ENCODE measurements around the gene ZNF521.

ZNF521 gene

DNA sequence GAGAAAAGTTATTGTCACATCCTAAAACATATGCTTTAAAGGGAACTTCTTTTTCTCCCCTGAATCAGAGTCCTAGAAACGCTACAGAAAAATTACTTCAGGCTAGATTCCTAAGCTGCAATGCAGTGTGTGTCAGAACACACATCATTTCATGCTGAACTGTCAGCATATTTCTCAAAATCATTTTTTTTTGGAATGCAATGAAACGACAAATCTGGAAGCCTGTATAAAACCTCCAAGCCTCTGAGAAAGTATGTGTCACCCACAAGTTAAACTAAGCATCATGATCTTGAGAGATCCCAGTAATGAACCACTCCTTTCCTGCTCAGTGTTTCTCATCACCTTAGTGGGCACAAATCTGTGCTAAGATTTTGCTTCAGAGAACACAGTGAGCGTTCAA lies 276.2 kb downstream of the ZNF521 start:
- no peak for DNase-seq (ENCODE audit: low read depth)

DNA sequence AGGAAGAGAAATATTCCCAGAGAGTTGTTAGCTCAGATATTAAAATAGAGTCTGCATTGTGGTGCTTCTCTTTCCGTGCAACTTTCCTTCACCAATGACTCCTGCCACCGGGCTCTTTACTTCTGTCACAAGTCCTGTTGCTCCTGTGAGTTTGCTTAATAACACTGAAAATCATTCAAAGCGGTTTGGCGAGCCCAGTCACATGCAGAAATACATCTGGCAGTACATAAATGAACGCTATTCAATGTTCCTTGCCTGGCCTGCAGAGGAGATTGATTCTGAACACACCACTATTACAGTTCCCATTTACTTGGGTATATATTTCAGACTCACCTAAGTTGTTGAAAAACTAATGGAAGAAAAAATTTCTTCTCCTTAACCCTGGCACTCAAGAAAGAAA lies 276.6 kb downstream of the ZNF521 start:
- DNase-seq (ENCODE audit: low read depth) = no peak

DNA sequence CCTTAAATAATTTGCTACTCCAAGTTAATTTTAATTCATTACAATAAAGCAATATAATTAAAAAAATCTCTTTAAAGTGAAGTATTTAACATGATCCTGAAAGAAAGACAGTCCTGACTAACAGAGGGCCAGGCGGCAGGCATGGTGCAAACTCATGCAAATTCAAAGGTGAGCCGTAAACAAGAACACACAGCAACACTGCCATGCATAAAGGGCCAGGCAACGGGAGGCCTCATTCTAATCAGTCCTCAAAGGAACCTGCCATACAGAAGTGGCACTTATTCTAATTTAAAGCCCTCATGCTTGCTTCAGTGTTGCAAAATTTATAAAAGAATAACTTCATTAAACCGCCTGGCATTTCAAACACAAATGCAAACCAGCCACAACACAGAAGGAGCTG lies 277.0 kb downstream of the ZNF521 start:
- no peak for DNase-seq (ENCODE audit: low read depth)

GRCh38 chr18:25072205-25072604 lies 279.8 kb downstream of the ZNF521 start:
- DNase-seq (ENCODE audit: low read depth) = no peak

DNA sequence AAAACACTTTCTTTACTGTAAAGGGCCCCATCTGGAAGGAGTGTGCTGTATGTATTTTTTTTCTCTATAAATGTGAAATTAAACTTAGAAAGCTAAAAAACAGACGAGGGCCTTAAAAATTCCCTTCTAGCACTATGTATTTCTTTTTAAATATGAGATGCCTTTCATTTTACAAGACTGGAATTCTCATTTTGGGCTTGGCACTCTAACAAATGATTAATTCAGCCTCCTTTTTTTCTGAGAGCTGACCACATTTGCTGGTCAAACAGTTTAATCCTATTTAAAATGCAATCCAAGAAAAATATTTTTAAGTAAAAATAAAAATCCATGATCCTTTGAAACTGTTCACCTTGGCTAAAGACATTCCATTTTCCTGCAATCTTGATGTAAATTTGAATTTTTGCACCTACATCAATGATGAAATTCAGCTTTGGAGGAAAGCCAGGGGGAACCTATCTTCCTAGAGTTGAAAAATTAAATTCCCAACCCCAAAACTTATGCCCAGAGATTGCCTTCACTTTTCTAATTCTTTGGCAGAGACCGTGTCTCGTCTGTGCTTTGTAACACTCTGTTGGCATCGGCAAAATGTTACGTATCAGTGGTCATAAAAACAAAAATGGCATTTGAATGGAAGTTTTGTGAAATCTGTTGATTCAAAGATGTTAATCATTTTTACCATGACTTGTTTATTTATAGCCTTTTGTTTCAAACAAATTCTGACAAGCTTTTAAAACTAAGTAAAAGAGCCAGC lies 284.5 kb downstream of the ZNF521 start:
- DNase-seq (ENCODE audit: low read depth) = no peak

DNA sequence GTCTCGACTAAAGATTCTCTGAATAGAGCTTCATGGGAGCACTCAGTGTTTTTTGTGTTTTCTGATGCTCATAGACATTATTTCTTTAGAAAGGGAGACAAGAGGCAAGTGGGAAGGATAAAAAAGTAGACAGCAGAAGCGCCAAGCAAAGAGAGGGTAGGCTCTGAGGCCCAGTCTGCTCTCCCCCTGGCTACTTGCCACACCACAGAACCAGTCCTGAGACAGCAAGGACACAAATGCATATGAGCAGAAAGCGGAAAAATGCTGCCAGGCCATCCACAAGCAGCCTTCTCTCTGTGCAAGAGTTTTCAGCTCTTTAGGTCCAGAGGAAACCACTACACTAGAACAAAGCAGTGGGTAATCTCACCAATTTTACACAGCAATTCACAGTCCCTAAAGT lies 285.4 kb downstream of the ZNF521 start:
- no peak for DNase-seq (ENCODE audit: low read depth)

DNA sequence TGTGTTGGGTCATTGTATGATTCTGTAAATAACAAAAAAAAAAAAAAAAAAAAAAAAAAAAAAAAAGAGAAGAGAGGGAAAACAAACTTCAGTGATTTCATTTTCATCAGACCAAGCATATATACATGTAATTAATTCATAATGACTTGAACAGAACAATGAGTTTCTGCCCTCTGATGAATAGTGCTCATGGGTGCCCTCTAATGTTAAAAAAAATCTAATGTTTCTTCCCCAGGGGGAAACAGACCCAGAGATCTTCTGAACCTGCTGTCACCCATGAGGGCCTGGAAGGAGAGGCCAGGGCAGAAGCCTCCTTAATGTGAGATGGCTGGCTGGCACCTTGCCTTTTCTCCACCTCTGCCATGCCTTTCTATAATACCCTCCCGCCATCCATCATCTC lies 289.2 kb downstream of the ZNF521 start:
- DNase-seq (ENCODE audit: low read depth) = no peak

DNA sequence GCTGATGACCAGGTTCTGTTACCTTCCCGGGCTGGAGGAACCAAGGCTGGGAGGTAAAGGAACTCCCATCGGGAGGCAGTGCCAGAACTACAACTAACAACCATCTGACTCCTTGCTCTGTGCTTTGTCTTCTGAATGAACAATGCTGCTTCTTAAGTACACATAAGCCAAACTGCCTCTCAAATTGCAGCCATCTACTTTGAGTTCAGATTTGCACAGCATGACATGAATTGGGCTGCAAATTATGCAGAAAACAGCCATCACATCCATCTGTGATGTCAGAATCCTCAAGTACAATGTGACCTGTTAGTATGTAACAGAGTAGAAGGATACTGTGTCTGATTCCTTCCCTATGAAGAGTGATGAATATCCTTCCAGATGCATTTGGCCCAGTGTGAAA lies 290.6 kb downstream of the ZNF521 start:
- no peak for DNase-seq (ENCODE audit: low read depth)

GRCh38 chr18:25058521-25058920 lies 293.4 kb downstream of the ZNF521 start:
- no peak for DNase-seq (ENCODE audit: low read depth)

DNA sequence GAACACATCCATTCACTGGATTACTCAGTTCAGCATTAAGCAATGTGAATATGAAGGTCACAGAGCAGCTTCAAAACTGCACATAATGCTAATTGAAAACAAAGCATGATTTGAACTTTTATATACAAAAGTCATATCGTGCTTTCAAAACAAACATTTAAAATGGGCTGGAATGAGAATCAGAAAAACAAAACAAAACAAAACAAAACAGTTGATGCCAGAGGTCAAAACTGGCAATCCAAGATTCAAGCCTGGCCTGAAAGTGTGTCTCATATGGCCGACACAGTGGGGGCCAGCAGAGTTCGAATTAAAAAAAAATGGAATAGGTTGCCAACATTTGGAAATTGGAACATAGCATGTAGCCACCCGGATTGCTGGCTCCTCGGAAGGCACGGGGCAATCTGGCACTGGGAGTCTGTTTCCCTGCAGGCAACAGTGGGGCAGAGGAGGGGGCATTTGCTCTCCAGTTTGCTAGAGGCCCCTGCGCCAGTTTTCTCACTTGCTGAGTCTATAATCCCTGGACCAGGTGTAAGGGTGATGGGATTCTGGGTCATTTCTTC lies 294.4 kb downstream of the ZNF521 start:
- no peak for DNase-seq (ENCODE audit: low read depth)

GRCh38 chr18:25056429-25056828 lies 295.5 kb downstream of the ZNF521 start:
- DNase-seq (ENCODE audit: low read depth) = no peak

GRCh38 chr18:25055076-25055475 lies 296.9 kb downstream of the ZNF521 start:
- DNase-seq (ENCODE audit: low read depth) = no peak

DNA sequence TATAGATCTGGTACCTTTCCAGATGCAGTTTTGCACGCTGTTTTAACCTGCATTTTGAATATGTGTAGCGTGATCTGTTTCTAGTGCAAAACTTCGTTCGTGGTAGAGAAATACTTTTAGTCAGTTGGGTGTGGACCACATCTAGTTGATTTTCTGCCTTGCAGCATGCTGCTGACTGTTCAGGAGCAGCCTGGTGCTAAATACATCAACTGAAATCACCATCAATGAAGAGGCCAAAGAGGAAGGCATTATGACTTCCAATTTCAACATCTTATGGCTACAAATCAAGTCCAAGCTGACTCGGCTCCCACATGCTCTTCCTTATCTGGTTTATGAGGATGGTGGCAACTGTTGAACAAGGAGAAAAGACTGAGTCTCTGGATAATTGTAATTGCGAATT lies 298.5 kb downstream of the ZNF521 start:
- DNase-seq (ENCODE audit: low read depth) = no peak

GRCh38 chr18:25052511-25052921 lies 299.4 kb downstream of the ZNF521 start:
- no peak for DNase-seq (ENCODE audit: low read depth)

DNA sequence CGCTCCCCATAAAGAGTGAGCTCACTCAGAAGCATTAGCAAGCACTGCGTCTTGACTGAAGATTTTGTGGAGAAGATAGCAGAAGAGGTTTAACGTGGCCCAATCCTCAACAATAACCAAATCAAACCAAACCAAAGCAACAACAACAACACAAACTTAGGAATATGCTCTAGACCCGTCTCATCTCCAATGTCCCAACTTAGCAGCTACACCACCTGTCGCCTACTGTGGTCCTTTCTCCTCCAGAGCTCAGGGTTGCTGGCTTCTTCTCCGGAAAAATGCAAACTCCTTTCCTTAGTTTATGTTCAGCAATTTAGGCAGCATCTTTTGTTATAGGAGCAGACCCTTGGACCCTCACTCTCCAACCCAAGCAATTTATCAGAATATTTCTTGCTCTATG lies 301.4 kb downstream of the ZNF521 start:
- no peak for DNase-seq (ENCODE audit: low read depth)

DNA sequence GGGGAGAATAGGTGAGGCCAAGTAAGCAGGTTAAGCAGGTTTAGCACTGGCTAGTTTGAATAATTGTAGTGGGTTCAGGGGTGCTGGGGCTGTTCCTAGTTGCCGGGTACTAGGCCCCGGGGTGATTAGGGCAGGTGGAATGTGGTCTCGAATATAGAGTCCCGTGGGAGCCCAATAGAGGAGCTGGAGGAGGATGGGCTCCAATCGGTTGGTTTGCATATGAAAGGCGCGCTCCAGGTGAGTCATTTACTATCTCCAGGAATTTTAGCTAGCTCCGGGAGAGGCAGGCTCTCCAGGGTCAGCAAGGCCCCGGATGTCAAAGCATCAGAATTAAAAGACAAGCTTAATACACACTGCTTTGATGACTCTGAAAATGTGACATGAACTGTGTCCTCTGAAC lies 304.0 kb downstream of the ZNF521 start:
- DNase-seq (ENCODE audit: low read depth) = no peak

- no peak for DNase-seq (ENCODE audit: low read depth)
Observed at GRCh38 chr18:25047421-25047820, 304.5 kb downstream of the ZNF521 start.

GRCh38 chr18:25044694-25045093 lies 307.3 kb downstream of the ZNF521 start:
- no peak for DNase-seq (ENCODE audit: low read depth)

- DNase-seq (ENCODE audit: low read depth) = no peak
Observed at GRCh38 chr18:25043104-25043503, 308.9 kb downstream of the ZNF521 start.

DNA sequence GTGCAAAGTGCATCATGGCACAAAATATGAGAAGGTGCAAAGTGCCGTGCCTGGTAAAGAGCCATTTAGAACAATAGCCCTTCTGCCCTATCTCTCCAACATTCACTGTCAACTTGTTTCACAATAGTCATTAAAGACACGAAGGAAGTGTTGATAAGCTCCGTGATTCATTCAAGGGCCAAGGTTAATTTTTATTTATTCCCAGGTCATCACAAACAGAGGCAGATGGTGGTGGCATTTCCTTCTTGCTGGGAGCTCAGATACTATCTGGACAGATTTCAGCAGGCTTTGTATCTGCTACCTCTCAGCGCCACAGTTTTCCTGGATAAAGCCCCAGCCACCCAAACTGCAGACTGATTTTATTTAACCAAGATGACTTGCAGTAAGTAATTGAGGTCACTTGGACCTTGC lies 309.3 kb downstream of the ZNF521 start:
- no peak for DNase-seq (ENCODE audit: low read depth)

DNA sequence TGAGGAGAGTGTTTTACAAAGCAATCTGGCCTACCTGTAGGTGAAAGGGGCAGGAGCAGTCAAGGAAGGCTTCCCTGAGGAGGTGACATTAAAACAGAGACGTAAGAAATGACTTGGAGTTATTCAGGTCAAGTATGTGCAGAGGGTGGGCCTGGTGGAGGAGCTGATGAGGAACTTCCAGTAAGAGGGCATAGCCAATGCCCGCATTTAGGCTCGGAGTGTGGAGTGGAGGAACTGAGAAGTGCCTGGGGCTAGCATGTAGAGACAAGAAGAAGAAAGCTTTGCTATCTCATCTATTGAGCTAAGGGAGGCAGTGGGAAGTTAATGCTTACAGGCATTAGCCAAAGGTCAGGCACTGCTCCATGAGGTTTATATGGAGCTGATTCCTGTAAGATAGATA lies 312.2 kb downstream of the ZNF521 start:
- no peak for DNase-seq (ENCODE audit: low read depth)

DNA sequence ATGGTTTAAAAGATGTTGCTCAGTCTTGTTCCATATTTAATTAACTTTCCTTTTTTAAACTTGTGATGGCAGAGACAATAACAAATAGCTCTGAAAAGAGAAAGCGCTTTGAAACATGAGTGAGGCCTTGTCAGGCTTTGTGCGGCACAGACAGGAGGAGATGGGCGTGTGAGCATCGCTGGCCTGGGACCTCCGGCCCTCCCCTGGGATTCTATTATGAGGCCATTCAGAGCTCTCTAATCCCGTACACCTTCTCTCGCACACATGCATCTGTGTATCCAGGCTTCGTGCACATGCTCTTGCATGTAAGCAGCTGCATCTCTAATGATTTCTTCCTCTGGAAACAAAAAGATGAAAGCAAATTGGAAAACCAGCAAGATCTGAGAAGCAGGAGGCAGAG lies 313.7 kb downstream of the ZNF521 start:
- DNase-seq (ENCODE audit: low read depth) = no peak

GRCh38 chr18:25033747-25034471 lies 318.1 kb downstream of the ZNF521 start:
- no peak for DNase-seq (ENCODE audit: low read depth)
